H9 (cell line): ENCODE measurements around the gene ENG. TPM values are rescaled to one million over a fixed set of nuclear protein-coding genes. Genes with fewer than 3 reads are reported as not detected.

Source experiments
- DNase-seq: peaks from one replicate; pipeline ENCODE4 v3.0.0-alpha.2; 2017
- H2AFZ ChIP-seq: one replicate; pipeline ENCODE4 v1.6.1; 2013; ENCODE audit warnings: mild to moderate bottlenecking, low read length, control low read depth, moderate library complexity
- H2AK5ac ChIP-seq: 2 replicates; pipeline ENCODE4 v1.6.1; 2013; ENCODE audit warnings: low read length, control low read depth, mixed read lengths; ENCODE audit not compliant: insufficient read length
- H2BK120ac ChIP-seq: one replicate; pipeline ENCODE4 v1.6.1; 2013; ENCODE audit warnings: low read depth, mild to moderate bottlenecking, low read length, control low read depth, inconsistent platforms; ENCODE audit not compliant: poor library complexity, severe bottlenecking
- H2BK12ac ChIP-seq: 2 replicates; pipeline ENCODE4 v1.6.1; 2013; ENCODE audit warnings: low read length, control low read depth, mixed read lengths, low read depth; ENCODE audit not compliant: insufficient read length
- H2BK15ac ChIP-seq: 2 replicates; pipeline ENCODE4 v1.6.1; 2013; ENCODE audit warnings: low read depth, low read length, control low read depth
- H2BK20ac ChIP-seq: one replicate; pipeline ENCODE4 v1.6.1; 2013; ENCODE audit warnings: low read depth, mild to moderate bottlenecking, low read length, control low read depth, inconsistent platforms; ENCODE audit not compliant: poor library complexity, severe bottlenecking
- H2BK5ac ChIP-seq: 2 replicates; pipeline ENCODE4 v1.6.1; 2013; ENCODE audit warnings: low read length, control low read depth, mixed read lengths; ENCODE audit not compliant: insufficient read length
- H3K14ac ChIP-seq: 2 replicates; pipeline ENCODE4 v1.6.1; 2013; ENCODE audit warnings: low read length, control low read depth; ENCODE audit not compliant: insufficient read depth
- H3K18ac ChIP-seq: 2 replicates; pipeline ENCODE4 v1.6.1; 2013; ENCODE audit warnings: low read depth, mild to moderate bottlenecking, mixed read lengths, low read length, control low read depth; ENCODE audit not compliant: insufficient read length
- H3K23ac ChIP-seq: 2 replicates; pipeline ENCODE4 v1.6.1; 2013; ENCODE audit warnings: low read length, control low read depth, mixed read lengths, low read depth; ENCODE audit not compliant: insufficient read length
- H3K23me2 ChIP-seq: 2 replicates; pipeline ENCODE4 v1.6.1; 2013; ENCODE audit warnings: low read depth, mild to moderate bottlenecking, mixed read lengths, low read length, control low read depth; ENCODE audit not compliant: insufficient read length, poor library complexity, severe bottlenecking
- H3K27ac ChIP-seq: 2 replicates; pipeline ENCODE4 v1.5.1; 2013; ENCODE audit warnings: low read length, control low read depth, mixed read lengths, low read depth; ENCODE audit not compliant: insufficient read length
- H3K27me3 ChIP-seq: 2 replicates; pipeline ENCODE4 v1.6.1; 2013; ENCODE audit warnings: low read length, control low read depth, inconsistent platforms; ENCODE audit not compliant: insufficient read depth
- H3K4ac ChIP-seq: 2 replicates; pipeline ENCODE4 v1.6.1; 2013; ENCODE audit warnings: low read depth, mild to moderate bottlenecking, control low read depth, inconsistent platforms, low read length, moderate library complexity
- H3K4me1 ChIP-seq: 2 replicates; pipeline ENCODE4 v1.6.1; 2013; ENCODE audit warnings: low read length, control low read depth, inconsistent platforms; ENCODE audit not compliant: insufficient read depth
- H3K4me2 ChIP-seq: 2 replicates; pipeline ENCODE4 v1.6.1; 2013; ENCODE audit warnings: low read length, control low read depth, mixed read lengths; ENCODE audit not compliant: insufficient read length, insufficient read depth
- H3K56ac ChIP-seq: 2 replicates; pipeline ENCODE4 v1.6.1; 2013; ENCODE audit warnings: low read depth, mild to moderate bottlenecking, mixed read lengths, low read length, control low read depth; ENCODE audit not compliant: insufficient read length
- H3K79me1 ChIP-seq: 2 replicates; pipeline ENCODE4 v1.6.1; 2013; ENCODE audit warnings: low read depth, mild to moderate bottlenecking, moderate library complexity, low read length, control low read depth, inconsistent platforms; ENCODE audit not compliant: insufficient read depth, poor library complexity, severe bottlenecking
- H3K79me2 ChIP-seq: 2 replicates; pipeline ENCODE4 v1.6.1; 2013; ENCODE audit warnings: low read length, control low read depth, inconsistent platforms; ENCODE audit not compliant: insufficient read depth
- H3K9ac ChIP-seq: 2 replicates; pipeline ENCODE4 v1.6.1; 2013; ENCODE audit warnings: low read length, control low read depth, mixed read lengths; ENCODE audit not compliant: insufficient read length; ENCODE audit errors: extremely low read depth
- H3K9me3 ChIP-seq: one replicate; pipeline ENCODE4 v1.6.1; 2013; ENCODE audit warnings: low read depth, low read length, inconsistent platforms; ENCODE audit not compliant: control insufficient read depth
- H3T11ph ChIP-seq: one replicate; pipeline ENCODE4 v1.6.1; 2013; ENCODE audit warnings: mild to moderate bottlenecking, low read length, control low read depth, inconsistent platforms
- H4K20me1 ChIP-seq: one replicate; pipeline ENCODE4 v1.6.1; 2013; ENCODE audit not compliant: control insufficient read depth, insufficient read length, insufficient read depth
- H4K5ac ChIP-seq: 2 replicates; pipeline ENCODE4 v1.6.1; 2013; ENCODE audit warnings: low read depth, mild to moderate bottlenecking, mixed read lengths, low read length, control low read depth; ENCODE audit not compliant: insufficient read length
- H4K8ac ChIP-seq: replicated peaks from 2 replicates; pipeline ENCODE4 v1.6.1; 2013; ENCODE audit warnings: low read length, control low read depth, mixed read lengths, low read depth; ENCODE audit not compliant: insufficient read length
- H4K91ac ChIP-seq: 2 replicates; pipeline ENCODE4 v1.6.1; 2013; ENCODE audit warnings: low read depth, mild to moderate bottlenecking, moderate library complexity, mixed read lengths, low read length, control low read depth; ENCODE audit not compliant: insufficient read length
- H3K27ac Mint-ChIP-seq, 3 experiments: 2 replicates in 2 of 3; 3 replicates in 1 of 3; pipeline ENCODE4 v1.8.0; 2020 to 2021; ENCODE audit warnings: mixed read lengths in 3 of 3, mild to moderate bottlenecking in 1 of 3, moderate library complexity in 1 of 3
- H3K27me3 Mint-ChIP-seq: 2 replicates; pipeline ENCODE4 v1.8.0; 2021; ENCODE audit warnings: low read depth, mild to moderate bottlenecking, moderate library complexity, mixed read lengths
- H3K36me3 Mint-ChIP-seq, 3 experiments: 2 replicates in 2 of 3; 3 replicates in 1 of 3; pipeline ENCODE4 v1.8.0; 2020 to 2021; ENCODE audit warnings: low read depth in 3 of 3, mixed read lengths in 3 of 3; ENCODE audit not compliant: insufficient read depth in 1 of 3
- H3K4me1 Mint-ChIP-seq, 2 experiments: 2 replicates each; pipeline ENCODE4 v1.8.0; 2020; ENCODE audit warnings: mixed read lengths in 2 of 2
- H3K4me3 Mint-ChIP-seq, 2 experiments: 2 replicates in 1 of 2; 3 replicates in 1 of 2; pipeline ENCODE4 v1.8.0; 2020 to 2021; ENCODE audit warnings: mild to moderate bottlenecking in 2 of 2, mixed read lengths in 2 of 2, moderate library complexity in 1 of 2
- H3K9me3 Mint-ChIP-seq, 2 experiments: 2 replicates in 1 of 2; 3 replicates in 1 of 2; pipeline ENCODE4 v1.8.0; 2020; ENCODE audit warnings: mild to moderate bottlenecking in 2 of 2, mixed read lengths in 2 of 2, moderate library complexity in 1 of 2
- CTCF ChIP-seq: fragments of 200-600 bp; sonication (generic); conservative IDR thresholded peaks from 3 replicates; pipeline ENCODE4 v1.8.0; 2021; ENCODE audit warnings: antibody characterized with exemption, mild to moderate bottlenecking
- WGBS: extraction: QIAGEN DNeasy Blood & Tissue Kit; methylation state at CpG from one replicate; pipeline ENCODE4 v1.1.7; 2013; ENCODE audit warnings: missing lambda C conversion rate, low lambda C conversion rate, mixed read lengths; ENCODE audit not compliant: insufficient read length; ENCODE audit errors: extremely low coverage; 5-methylcytosine and 5-hydroxymethylcytosine counted together
- total RNA-seq: library from RNA; stranded (reverse); gene quantifications from 2 replicates; pipeline ENCODE4 v1.2.1, GENCODE V29; 2021

The ENG gene
- total RNA-seq, 1 experiment from 2014 or later, result 2.1 TPM

- H4K20me1 ChIP-seq, result no peaks in the 10 kb centered on the region
- no peak overlapping the region for H2BK120ac ChIP-seq
- H3K79me1 ChIP-seq, result peaks cover 4% of the 10 kb centered on the region
- no CpG with 5 or more reads among the region's 8 CpGs for WGBS
- no peak overlapping the region for H3K4ac ChIP-seq
- no peak overlapping the region for H2AFZ ChIP-seq
- no peak overlapping the region for H2BK15ac ChIP-seq
- H3K18ac ChIP-seq, result no peak overlapping the region
- no peaks in the 10 kb centered on the region for H3K23me2 ChIP-seq
- TF ChIP-seq CTCF, result no peak
- peaks cover 6 to 7% of the 10 kb centered on the region in 2 experiments for H3K4me1 Mint-ChIP-seq
- no peak overlapping the region for H4K8ac ChIP-seq
- H4K5ac ChIP-seq, result no peak overlapping the region
- peaks cover 27 to 45% (median 42%) of the 10 kb centered on the region in 3 experiments for H3K36me3 Mint-ChIP-seq
- H3K56ac ChIP-seq, result no peak overlapping the region
- no peak overlapping the region for H2AK5ac ChIP-seq
- H4K91ac ChIP-seq, result no peak overlapping the region
- H3K27ac ChIP-seq, result no peak overlapping the region
- no peak for DNase-seq
- H2BK20ac ChIP-seq, result no peak overlapping the region
- no peak overlapping the region for H3K14ac ChIP-seq
- H3K9me3 ChIP-seq, result no peaks in the 10 kb centered on the region
- no peaks in the 10 kb centered on the region for H3K9me3 Mint-ChIP-seq
- no peak overlapping the region for H3K23ac ChIP-seq
- no peaks in the 10 kb centered on the region; the same call in 1 of the 2 replicates for H3K79me2 ChIP-seq
- peak overlapping the region in 2 of 3 experiments; percentile 77 to 94; a peak in 3 of 7 replicates for H3K27ac Mint-ChIP-seq
- H3K9ac ChIP-seq, result no peak overlapping the region
- H2BK5ac ChIP-seq, result no peak overlapping the region
- no peaks in the 10 kb centered on the region for H3K4me1 ChIP-seq
- peaks cover 8% of the 10 kb centered on the region; the same call in 1 of the 2 replicates for H3K27me3 Mint-ChIP-seq
- H3K4me2 ChIP-seq, result no peak overlapping the region
- no peak overlapping the region; a peak in 1 of 5 replicates for H3K4me3 Mint-ChIP-seq
- no peak overlapping the region for H3T11ph ChIP-seq
- no peaks in the 10 kb centered on the region for H3K27me3 ChIP-seq
- H2BK12ac ChIP-seq, result no peak overlapping the region
Observed at GRCh38 chr9:127793093-127793708, 61.3 kb downstream of the ENG start.
